ENCODE results near the gene SF3A1. TPM values are rescaled to one million over a fixed set of nuclear protein-coding genes. Genes with fewer than 3 reads are reported as not detected.

The SF3A1 gene
- total and polyA plus RNA-seq, 2 of the 13 experiments (the other 11 are each of a cell fraction or from before 2014, with no cell fraction given): 10.0 to 22.0 TPM

GRCh38 chr22:30326706-30327362, 29.9 kb downstream of the SF3A1 start, which contains the start of gene TBC1D10A (continued):
- TF ChIP-seq SIN3A (IDR thresholded peaks at IDR 0.05; ENCODE audit: borderline replicate concordance, low read depth, low read length) (0 out of 2 replicates have a peak, but pooled peaks have one; percentile 53), POLR2G (IDR thresholded peaks at IDR 0.05; ENCODE audit: low read depth, low read length) (peak; percentile 63; the same call in 1 of the 2 replicates), THRA (CRISPR knock-in tag; IDR thresholded peaks at IDR 0.05; ENCODE audit: borderline replicate concordance) (no peak), GABPB1 (CRISPR knock-in tag; IDR thresholded peaks at IDR 0.05) (peak; percentile 45; the same call in 1 of the 2 replicates), MXD4 (CRISPR knock-in tag; IDR thresholded peaks at IDR 0.05) (0 out of 2 replicates have a peak, but pooled peaks have one; percentile 48), ARID5B (CRISPR knock-in tag; IDR thresholded peaks at IDR 0.05) (0 out of 2 replicates have a peak, but pooled peaks have one; percentile 7), ZNF564 (CRISPR knock-in tag; IDR thresholded peaks at IDR 0.05) (0 out of 2 replicates have a peak, but pooled peaks have one; percentile 40), SP2 (CRISPR knock-in tag; IDR thresholded peaks at IDR 0.05) (peak; percentile 53; the same call in 1 of the 2 replicates), THAP8 (CRISPR knock-in tag; IDR thresholded peaks at IDR 0.05; ENCODE audit: borderline replicate concordance) (no peak), NFYB (CRISPR knock-in tag; IDR thresholded peaks at IDR 0.05) (peak; percentile 66), IKZF5 (CRISPR knock-in tag; IDR thresholded peaks at IDR 0.05) (0 out of 2 replicates have a peak, but pooled peaks have one; percentile 9), ZNF232 (CRISPR knock-in tag; IDR thresholded peaks at IDR 0.05; ENCODE audit: borderline replicate concordance) (0 out of 2 replicates have a peak, but pooled peaks have one; percentile 3), TBX2 (CRISPR knock-in tag; IDR thresholded peaks at IDR 0.05; ENCODE audit: borderline replicate concordance) (peak; percentile 66; the same call in 1 of the 2 replicates), ARID4A (CRISPR knock-in tag; IDR thresholded peaks at IDR 0.05; ENCODE audit: borderline replicate concordance) (peak; percentile 74; the same call in 1 of the 2 replicates), SAP130 (CRISPR knock-in tag; IDR thresholded peaks at IDR 0.05; ENCODE audit: low read depth) (peak; percentile 84), ZNF468 (CRISPR knock-in tag; IDR thresholded peaks at IDR 0.05) (no peak), YY1 (IDR thresholded peaks at IDR 0.05; ENCODE audit: insufficient read depth, insufficient replicate concordance, low read depth, low read length) (peak; percentile 51)
